C4-2B (cell line): Measurements from ENCODE around the gene NIT2.
"Not testable (repeated sequence)": the region's sequence is repeated elsewhere in the genome, so short reads cannot be mapped to it uniquely, and the experiment has no call there.

Source experiments
- H3K27ac ChIP-seq: fragments of 450-650 bp; 2 replicates; pipeline ENCODE4 v1.5.1; 2017
- CTCF ChIP-seq: fragments of 450-650 bp; conservative IDR thresholded peaks from 2 replicates; pipeline ENCODE4 v1.5.1; 2017; ENCODE audit warnings: mild to moderate bottlenecking
- ZFX ChIP-seq: fragments of 450-650 bp; IDR thresholded peaks from 2 replicates; pipeline ENCODE4 v1.6.1; 2017

The NIT2 gene

GRCh38 chr3:100339786-100340185 is 5.2 kb downstream of the NIT2 start:
- no peak overlapping the region for H3K27ac ChIP-seq
- no peak for TF ChIP-seq ZFX
- TF ChIP-seq CTCF, result no peak

GRCh38 chr3:100340527-100340926 is 6.0 kb downstream of the NIT2 start:
- TF ChIP-seq CTCF (no peak), ZFX (no peak)

GRCh38 chr3:100348727-100349126 is 14.2 kb downstream of the NIT2 start:
- TF ChIP-seq CTCF (no peak), ZFX (no peak)
- no peak overlapping the region for H3K27ac ChIP-seq

More at GRCh38 chr3:100340527-100340926, 6.0 kb downstream of the NIT2 start:
- no peak overlapping the region for H3K27ac ChIP-seq

- H3K27ac ChIP-seq, result not testable (repeated sequence)
Measured at GRCh38 chr3:100351770-100352169, 17.2 kb downstream of the NIT2 start.

- H3K27ac ChIP-seq, result no peak overlapping the region
- no peak for TF ChIP-seq CTCF
Measured at GRCh38 chr3:100352296-100353231, 18.0 kb downstream of the NIT2 start.

GRCh38 chr3:100354850-100355249 is 20.3 kb downstream of the NIT2 start:
- no peak for TF ChIP-seq ZFX
- no peak for TF ChIP-seq CTCF
- H3K27ac ChIP-seq, result no peak overlapping the region

GRCh38 chr3:100358413-100358812 is 23.9 kb downstream of the NIT2 start:
- no peak for TF ChIP-seq ZFX
- no peak for TF ChIP-seq CTCF

GRCh38 chr3:100359035-100359434 is 24.5 kb downstream of the NIT2 start:
- H3K27ac ChIP-seq, result no peak overlapping the region
- no peak for TF ChIP-seq CTCF
- TF ChIP-seq ZFX, result no peak

More at GRCh38 chr3:100358413-100358812, 23.9 kb downstream of the NIT2 start:
- no peak overlapping the region for H3K27ac ChIP-seq
